K562 (cell line): ENCODE results near the gene SCARF2. TPM values are rescaled to one million over a fixed set of nuclear protein-coding genes. Genes with fewer than 3 reads are reported as not detected.

Experiments
- ARID3A ChIP-seq: IDR thresholded peaks from 2 replicates; pipeline ENCODE4 v1.6.1; 2012; ENCODE audit warnings: low read depth, low read length, improper control_type of control experiment, borderline replicate concordance
- ATF4 ChIP-seq: fragments of 450-650 bp; formaldehyde crosslinking; IDR thresholded peaks from 2 replicates; pipeline ENCODE4 v1.4.0; 2022; ENCODE audit warnings: mild to moderate bottlenecking, moderate library complexity
- CBX8 ChIP-seq: fragments of 200-600 bp; sonication (generic); IDR thresholded peaks from 2 replicates; pipeline ENCODE4 v1.6.1; 2012; ENCODE audit warnings: borderline replicate concordance, mixed run types, low read depth, mild to moderate bottlenecking, moderate library complexity, mixed read lengths, low read length, control low read depth, inconsistent platforms; ENCODE audit not compliant: poor library complexity, severe bottlenecking; ENCODE audit errors: extremely low read depth
- DMBX1 ChIP-seq: fragments of 250-450 bp; sonication (Bioruptor Pico); IDR thresholded peaks from 2 replicates; pipeline ENCODE4 v1.8.0; 2022; ENCODE audit warnings: inconsistent platforms, mild to moderate bottlenecking, moderate library complexity, borderline replicate concordance
- HDAC2 ChIP-seq: fragments of 450-650 bp; IDR thresholded peaks from 2 replicates; pipeline ENCODE4 v1.6.1; 2016; ENCODE audit warnings: mild to moderate bottlenecking
- HDAC6 ChIP-seq: IDR thresholded peaks from 2 replicates; pipeline ENCODE4 v1.6.1; 2012; ENCODE audit warnings: low read depth, mild to moderate bottlenecking, control low read depth, inconsistent platforms, low read length, moderate library complexity
- KLF13 ChIP-seq: fragments of 450-650 bp; IDR thresholded peaks from 2 replicates; pipeline ENCODE4 v1.6.1; 2016; ENCODE audit warnings: missing genetic modification characterization, low read depth, mild to moderate bottlenecking, missing compliant biosample characterization, moderate library complexity, borderline replicate concordance
- MYC ChIP-seq, 2 experiments: fragments of 250-450 bp in 1 of 2; sonication (Bioruptor Pico) in 1 of 2; IDR thresholded peaks; 2 replicates each; pipeline versions ENCODE4 v1.5.1 to v1.6.1; 2012 to 2021; ENCODE audit warnings: low read depth in 2 of 2, borderline replicate concordance in 1 of 2, improper control_type of control experiment in 1 of 2, low read length in 1 of 2, mild to moderate bottlenecking in 1 of 2, moderate library complexity in 1 of 2
- NFE2 ChIP-seq: IDR thresholded peaks from 2 replicates; pipeline ENCODE4 v1.6.1; 2014; ENCODE audit warnings: antibody characterized with exemption, low read depth
- PPARD ChIP-seq: fragments of 250-450 bp; sonication (Bioruptor Pico); IDR thresholded peaks from 2 replicates; pipeline ENCODE4 v1.8.0; 2022; ENCODE audit warnings: inconsistent platforms, mild to moderate bottlenecking, moderate library complexity
- RNF219 ChIP-seq: fragments of 250-450 bp; sonication (Bioruptor Pico); IDR thresholded peaks from 2 replicates; pipeline ENCODE4 v1.5.0; 2022; ENCODE audit warnings: mild to moderate bottlenecking
- TBL1XR1 ChIP-seq, 2 experiments: IDR thresholded peaks; 2 replicates each; pipeline ENCODE4 v1.6.1; 2012; ENCODE audit warnings: improper control_type of control experiment in 2 of 2, low read length in 2 of 2, mild to moderate bottlenecking in 1 of 2
- YY1 ChIP-seq, 3 experiments: IDR thresholded peaks; 2 replicates each; pipeline ENCODE4 v1.6.1; 2011; ENCODE audit warnings: low read length in 2 of 3, mild to moderate bottlenecking in 2 of 3, moderate library complexity in 2 of 3, borderline replicate concordance in 1 of 3, control low read depth in 1 of 3, low read depth in 1 of 3; ENCODE audit not compliant: insufficient read depth in 3 of 3, insufficient replicate concordance in 2 of 3, control insufficient read depth in 1 of 3, insufficient read length in 1 of 3; ENCODE audit errors: extremely low read depth in 1 of 3
- ZBTB34 ChIP-seq: fragments of 250-450 bp; sonication (Bioruptor Pico); IDR thresholded peaks from 2 replicates; pipeline ENCODE4 v1.8.0; 2021; ENCODE audit warnings: mild to moderate bottlenecking, moderate library complexity
- ZC3H8 ChIP-seq: fragments of 450-650 bp; IDR thresholded peaks from 2 replicates; pipeline ENCODE4 v1.6.1; 2017
- ZNF146 ChIP-seq: IDR thresholded peaks from one replicate; pipeline ENCODE4 v1.6.1; 2018; ENCODE audit warnings: missing compliant biosample characterization; ENCODE audit not compliant: unreplicated experiment
- ZNF551 ChIP-seq: fragments of 250-450 bp; sonication (Bioruptor Pico); IDR thresholded peaks from 2 replicates; pipeline ENCODE4 v1.5.0; 2021; ENCODE audit warnings: mild to moderate bottlenecking, moderate library complexity
- ZNF780A ChIP-seq: fragments of 250-450 bp; sonication (Bioruptor Pico); IDR thresholded peaks from 2 replicates; pipeline ENCODE4 v1.5.0; 2021; ENCODE audit warnings: mild to moderate bottlenecking
- polyA plus RNA-seq, 8 experiments: library from polyadenylated mRNA; depleted of rRNA in 4 of 8; stranded (reverse) in 5 of 8; unstranded in 3 of 8; fragments of >200 nt; fragmentation: Nextera tagmentation in 2 of 8; fragmentation: Illumina TruSeq in 1 of 8; extraction: Ambion mirVana in 2 of 8; extraction: Trizol in 1 of 8; gene quantifications; 2 replicates each; pipeline versions ENCODE4 v1.2.1 to v1.2.3, GENCODE V29; 2011 to 2014; ENCODE audit warnings: inconsistent platforms in 1 of 8, missing spikeins in 1 of 8
- total RNA-seq, 7 experiments: library from RNA; depleted of rRNA in 6 of 7; stranded (reverse); fragments of >200 nt in 6 of 7; fragmentation: Illumina TruSeq in 2 of 7; extraction: Trizol in 2 of 7; gene quantifications; 2 replicates each; pipeline versions ENCODE4 v1.2.1 to v1.2.3, GENCODE V29; 2011 to 2021; ENCODE audit warnings: low replicate concordance in 1 of 7

SCARF2 gene
- total and polyA plus RNA-seq, 9 of the 15 experiments (the other 6 are each of a cell fraction or from before 2014, with no cell fraction given): 0.06 to 0.32 (median 0.21) TPM; not detected in 5

- TF ChIP-seq ARID3A: peak; percentile 77; the same call in 1 of the 2 replicates
- peak; percentile 14 to 78; a peak in 3 of 4 replicates for TF ChIP-seq TBL1XR1 (IDR thresholded peaks at IDR 0.05; ENCODE audit: low read length in 2 of 2)
- TF ChIP-seq MYC (IDR thresholded peaks at IDR 0.05; ENCODE audit: low read depth, low read length): peak; percentile 91
- peak; percentile 90; the same call in 1 of the 2 replicates for TF ChIP-seq MYC (CRISPR knock-in tag; IDR thresholded peaks at IDR 0.05; ENCODE audit: borderline replicate concordance, low read depth)
- no peak for TF ChIP-seq ZNF146 (CRISPR knock-in tag)
- TF ChIP-seq ZNF551 (CRISPR knock-in tag): no peak
- no peak for TF ChIP-seq ZNF780A (CRISPR knock-in tag)
- TF ChIP-seq DMBX1 (CRISPR knock-in tag): peak; percentile 79
- TF ChIP-seq HDAC2: no peak
- TF ChIP-seq ZBTB34 (CRISPR knock-in tag): no peak
- peak; percentile 11; the same call in 1 of the 2 replicates for TF ChIP-seq ATF4 (CRISPR knock-in tag)
- TF ChIP-seq YY1 (IDR thresholded peaks at IDR 0.05; ENCODE audit: borderline replicate concordance in 1 of 3, control insufficient read depth in 1 of 3, extremely low read depth in 1 of 3, insufficient read depth in 3 of 3, insufficient read length in 1 of 3, insufficient replicate concordance in 2 of 3, low read depth in 1 of 3, low read length in 2 of 3): peak; percentile 62 to 94 (median 94)
- TF ChIP-seq PPARD: no peak
- TF ChIP-seq CBX8: no peak
- TF ChIP-seq KLF13 (tag): peak; percentile 89
- no peak for TF ChIP-seq ZC3H8
- TF ChIP-seq HDAC6: no peak; the same call in 1 of the 2 replicates
- TF ChIP-seq RNF219 (CRISPR knock-in tag): peak; percentile 27; the same call in 1 of the 2 replicates
- TF ChIP-seq NFE2: no peak
Measured at GRCh38 chr22:20393705-20394476, 43.7 kb downstream of the SCARF2 start, which contains the start of gene ZNF74 (continued).
